GM19240 (cell line): ENCODE measurements around the gene SPIB.
"Not testable (repeated sequence)": the region's sequence is repeated elsewhere in the genome, so short reads cannot be mapped to it uniquely, and the experiment has no call there.

Experiments used
- DNase-seq: peaks from one replicate; pipeline ENCODE4 v3.0.0; 2011; ENCODE audit warnings: low spot score; ENCODE audit not compliant: insufficient read length

The SPIB gene

DNA sequence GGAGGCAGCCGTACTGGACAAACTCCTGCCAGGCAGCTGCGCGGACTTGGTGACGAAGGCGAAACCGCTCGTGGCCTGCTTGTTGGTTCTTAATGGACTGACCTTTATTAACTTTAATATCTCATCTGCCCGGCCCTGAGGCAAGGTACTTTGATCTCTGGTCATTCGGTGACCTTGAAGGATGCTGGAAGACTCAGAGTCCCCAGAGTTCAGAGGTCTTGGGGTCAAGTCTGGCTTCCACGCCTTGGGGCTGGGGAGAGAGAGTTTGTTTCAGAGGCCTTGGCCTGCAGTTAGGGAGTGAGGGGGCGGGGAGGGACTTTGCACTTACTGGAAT lies 47.9 kb downstream of the SPIB start:
- DNase-seq, result no peak

DNA sequence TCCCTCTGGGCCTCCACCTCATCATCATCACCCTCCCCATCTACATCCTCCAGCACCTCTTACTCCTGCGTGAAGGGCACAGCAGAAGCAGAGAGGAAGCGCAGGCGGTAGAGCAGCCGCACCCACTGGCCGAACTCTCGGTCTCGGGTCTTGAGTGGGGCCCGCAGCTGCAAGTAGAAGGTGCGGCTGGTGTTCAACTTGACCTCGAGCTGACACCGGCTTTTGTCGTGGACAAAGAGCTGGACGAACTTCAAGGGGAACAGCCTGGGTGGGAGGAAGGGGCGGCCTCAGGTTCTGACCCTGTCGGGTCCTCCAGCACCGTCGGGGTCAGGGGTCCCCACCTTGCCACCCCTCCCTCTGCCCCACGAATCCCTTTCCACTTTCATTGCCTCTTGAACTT lies 48.8 kb downstream of the SPIB start:
- no peak for DNase-seq

DNA sequence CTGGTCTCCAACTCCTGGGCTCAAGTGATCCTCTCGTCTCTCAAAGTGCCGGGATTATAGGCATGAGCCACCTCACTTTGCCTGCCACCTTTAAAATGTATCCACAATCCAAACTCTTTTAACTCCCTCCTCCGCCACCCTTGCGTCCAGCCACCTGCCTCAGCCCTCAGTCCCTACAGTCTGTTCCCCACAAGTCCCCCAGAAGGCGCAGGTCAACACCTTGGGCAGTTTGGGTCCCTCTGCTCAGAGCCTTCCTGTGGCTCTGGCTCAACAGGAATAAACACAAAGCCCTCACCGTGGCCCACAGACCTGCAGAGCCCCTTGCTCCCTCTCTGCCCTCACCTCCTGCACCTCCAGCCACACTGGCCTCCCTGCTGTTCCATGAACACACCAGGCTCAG lies 50.1 kb downstream of the SPIB start:
- no peak for DNase-seq

DNA sequence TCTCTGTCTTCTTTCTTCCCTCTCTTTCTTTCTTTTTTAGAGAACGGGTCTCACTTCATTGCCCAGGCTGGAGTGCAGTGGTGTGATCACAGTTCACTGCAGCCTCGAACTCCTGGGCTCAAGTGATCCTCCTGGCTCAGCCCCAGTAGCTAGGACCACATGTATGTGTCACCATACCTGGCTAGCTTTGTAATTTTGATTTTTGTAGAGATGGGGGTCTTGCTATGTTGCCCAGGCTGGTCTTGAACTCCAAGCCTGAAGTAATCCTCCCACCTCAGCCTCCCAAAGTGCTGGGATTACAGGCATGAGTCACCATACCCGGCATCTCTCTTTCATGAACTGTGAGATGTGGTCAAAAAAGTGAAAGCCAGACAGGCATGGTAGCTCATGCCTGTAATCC lies 54.6 kb downstream of the SPIB start:
- not testable (repeated sequence) for DNase-seq

DNA sequence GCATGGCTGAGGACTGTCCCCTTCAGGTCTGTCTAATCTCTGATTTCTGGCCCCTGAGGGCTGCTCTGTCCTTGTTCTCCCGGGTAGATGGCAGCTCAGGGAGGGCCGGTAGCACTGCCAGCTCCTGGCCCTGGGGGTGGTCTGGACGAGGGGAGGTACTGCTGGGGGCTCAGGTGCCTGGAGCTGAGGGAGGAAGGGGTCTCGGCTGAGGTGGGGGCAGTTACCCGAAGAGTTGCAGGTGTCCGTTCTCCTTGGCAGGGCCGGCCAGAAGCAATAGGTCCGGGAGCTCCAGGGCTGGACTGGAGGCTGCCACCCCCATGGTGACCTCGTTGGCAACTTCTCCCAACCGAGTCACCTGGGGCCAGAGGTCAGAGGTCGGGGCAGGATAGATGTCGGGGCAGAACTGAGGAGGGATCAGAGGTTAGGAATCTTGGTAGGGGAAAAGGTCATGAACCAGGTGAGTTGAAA lies 56.4 kb downstream of the SPIB start:
- DNase-seq, result no peak

DNA sequence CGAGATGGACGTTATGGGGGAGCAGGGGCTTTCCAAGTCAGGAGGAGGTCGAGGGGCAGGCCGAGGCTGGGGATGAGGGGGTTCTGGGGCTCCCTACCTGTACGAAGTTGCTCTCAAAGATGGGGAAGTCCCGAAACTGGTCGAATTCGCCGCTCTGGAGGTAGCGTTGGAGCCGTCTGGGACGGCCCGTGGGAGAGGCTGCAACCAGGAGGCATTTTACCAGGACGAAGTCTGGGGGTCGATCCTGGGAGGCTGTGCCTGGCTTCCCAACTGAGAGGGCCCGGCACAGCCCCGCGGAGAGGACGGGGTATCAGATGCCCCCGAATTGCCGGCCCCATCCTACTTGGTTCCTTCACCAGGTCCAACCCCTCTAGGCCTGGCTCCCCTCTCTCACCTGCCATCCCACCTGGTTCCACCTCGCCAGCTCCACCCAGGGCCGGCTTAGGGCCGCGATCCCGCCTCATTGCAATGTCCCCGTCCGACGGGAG lies 57.0 kb downstream of the SPIB start:
- no peak for DNase-seq

DNA sequence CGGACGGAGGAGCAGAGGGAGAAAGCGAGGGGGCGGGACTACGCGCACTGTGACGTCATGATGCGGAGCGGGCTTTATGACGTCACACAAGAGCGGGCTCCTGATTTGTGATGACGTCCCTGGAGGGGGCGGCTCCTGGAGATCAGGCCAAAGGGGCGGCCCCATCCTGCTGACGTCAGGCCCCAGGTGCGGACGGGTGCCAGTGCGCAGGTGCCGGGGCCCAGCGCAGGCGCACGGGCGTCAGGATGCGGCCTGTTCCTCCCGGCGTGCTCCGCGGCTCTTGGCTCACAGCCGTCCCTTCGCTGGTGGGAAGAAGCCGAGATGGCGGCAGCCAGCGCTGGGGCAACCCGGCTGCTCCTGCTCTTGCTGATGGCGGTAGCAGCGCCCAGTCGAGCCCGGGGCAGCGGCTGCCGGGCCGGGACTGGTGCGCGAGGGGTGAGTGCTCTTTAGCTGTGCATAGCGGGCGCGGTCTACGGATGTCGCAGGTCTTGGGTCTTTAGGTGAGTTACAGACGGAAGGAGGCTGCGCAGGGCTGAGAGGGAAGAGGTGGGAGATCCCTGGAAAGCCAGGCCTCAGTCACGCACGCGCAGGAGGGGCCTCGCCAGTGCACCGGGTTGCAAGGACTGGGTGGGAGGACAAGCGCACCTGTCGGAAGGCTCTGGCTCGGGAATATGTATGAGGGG lies 57.6 kb downstream of the SPIB start, which contains the start of the genes EMC10 and GARIN5A:
Gene EMC10, plus strand, starts transcription at position 284 of the 683 bp plus-strand sequence. Its CDS starts 38 bp downstream, at position 322.
Gene GARIN5A, minus strand, starts transcription at position 625 of the 683 bp plus-strand sequence. Its CDS starts 460 bp downstream, at position 165.
- DNase-seq, result peak; percentile 100

DNA sequence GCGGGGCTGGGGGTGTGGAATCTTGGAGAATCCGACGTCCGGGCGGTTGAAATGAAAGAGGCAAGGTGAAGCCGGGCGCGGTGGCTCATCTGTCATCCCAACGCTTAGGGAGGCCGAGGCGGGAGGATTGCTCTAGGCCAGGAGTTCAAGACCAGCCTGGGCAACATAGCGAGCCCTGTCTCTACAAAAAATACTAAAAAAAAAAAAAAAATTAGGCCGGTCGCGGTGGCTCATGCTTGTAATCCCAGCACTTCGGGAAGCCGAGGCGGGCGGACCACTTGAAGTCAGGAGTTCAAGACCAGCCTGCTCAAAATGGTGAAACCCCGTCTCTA lies 58.1 kb downstream of the SPIB start:
- no peak for DNase-seq

DNA sequence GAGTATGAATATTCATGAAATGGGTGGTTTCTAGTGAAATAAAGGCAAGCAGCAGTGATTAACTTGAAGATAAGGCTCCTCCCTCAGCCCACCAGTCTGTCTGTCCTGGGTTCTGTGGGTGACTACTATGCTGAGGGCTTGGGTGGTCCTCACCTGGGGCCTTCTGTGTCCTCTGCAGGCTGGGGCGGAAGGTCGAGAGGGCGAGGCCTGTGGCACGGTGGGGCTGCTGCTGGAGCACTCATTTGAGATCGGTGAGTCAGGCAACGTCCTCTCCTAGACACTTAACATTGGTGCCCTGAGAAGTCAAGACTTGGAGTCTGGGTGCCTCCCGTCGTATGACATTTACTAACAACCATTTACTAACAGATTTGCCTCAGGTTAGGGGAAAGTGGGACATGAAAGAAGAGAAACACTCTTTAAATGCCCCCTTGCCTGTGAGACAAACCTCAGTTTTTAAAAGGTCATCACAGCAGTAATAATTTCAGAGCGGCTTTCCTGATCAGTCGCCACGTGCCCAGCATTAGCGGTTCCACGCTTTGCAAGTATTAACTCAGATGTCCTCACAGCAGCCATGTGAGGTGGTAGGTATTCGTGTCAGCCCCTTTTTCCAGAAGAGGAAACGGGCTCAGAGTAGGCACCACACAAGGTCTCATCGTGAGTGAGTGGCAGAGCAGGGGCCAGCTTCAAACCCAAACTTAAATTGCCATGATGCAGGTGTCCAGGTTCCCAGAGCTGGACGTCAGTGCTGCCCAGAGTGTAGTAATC lies 59.2 kb downstream of the SPIB start:
- DNase-seq, result no peak

DNA sequence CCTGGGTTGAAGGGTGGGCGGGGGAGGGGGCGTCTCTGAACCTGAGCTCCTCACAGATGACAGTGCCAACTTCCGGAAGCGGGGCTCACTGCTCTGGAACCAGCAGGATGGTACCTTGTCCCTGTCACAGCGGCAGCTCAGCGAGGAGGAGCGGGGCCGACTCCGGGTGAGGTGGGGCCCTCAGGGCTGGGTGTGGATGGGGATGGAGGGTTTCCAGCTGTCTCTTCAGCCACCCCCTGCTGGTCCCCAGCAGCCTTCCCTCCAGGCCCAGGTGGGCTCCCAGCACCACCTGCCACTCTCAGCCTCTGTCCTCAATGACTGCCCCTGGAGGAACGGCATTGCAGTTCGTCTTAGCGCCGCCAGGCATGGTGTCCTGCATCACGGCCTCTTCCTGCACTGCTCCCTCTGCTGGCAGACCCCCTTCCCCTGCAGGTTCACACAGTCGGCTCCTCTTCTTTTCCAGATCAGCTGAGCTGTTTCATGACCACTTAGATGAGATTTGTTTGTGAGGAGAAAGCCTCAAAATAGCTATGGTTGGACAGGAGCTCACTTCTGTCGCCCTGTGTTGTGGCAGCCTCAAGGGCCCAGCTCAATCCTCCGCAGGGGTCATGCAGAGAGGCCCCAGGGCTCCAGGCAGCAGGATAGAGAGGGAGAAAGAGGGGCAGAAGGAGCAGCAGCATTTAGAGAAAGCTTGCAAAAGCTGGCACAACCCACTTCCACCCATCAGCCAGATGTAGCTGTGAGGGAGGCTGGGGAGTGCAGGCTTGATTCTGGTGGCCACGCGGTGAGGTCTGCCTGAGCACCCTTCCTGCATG lies 60.4 kb downstream of the SPIB start:
- no peak for DNase-seq

DNA sequence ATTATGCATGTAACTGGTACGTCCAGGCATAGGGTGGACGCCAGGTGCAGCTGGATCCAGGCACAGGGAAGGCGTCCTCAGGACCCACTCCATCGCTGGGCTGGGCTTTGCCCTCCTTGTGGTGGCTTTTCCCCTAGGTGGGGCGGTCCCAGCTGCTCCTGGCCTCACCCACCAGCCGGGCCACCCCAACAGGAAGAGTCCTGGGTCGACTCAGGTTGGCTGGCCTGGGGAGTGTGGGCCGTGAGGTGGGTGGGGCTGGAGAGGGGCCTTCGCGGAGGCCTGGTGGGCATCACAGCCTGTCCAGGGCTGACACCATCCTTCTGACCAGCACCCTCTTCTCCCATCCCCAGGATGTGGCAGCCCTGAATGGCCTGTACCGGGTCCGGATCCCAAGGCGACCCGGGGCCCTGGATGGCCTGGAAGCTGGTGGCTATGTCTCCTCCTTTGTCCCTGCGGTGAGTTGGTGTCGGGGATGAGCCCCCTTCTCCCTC lies 61.1 kb downstream of the SPIB start:
- no peak for DNase-seq

DNA sequence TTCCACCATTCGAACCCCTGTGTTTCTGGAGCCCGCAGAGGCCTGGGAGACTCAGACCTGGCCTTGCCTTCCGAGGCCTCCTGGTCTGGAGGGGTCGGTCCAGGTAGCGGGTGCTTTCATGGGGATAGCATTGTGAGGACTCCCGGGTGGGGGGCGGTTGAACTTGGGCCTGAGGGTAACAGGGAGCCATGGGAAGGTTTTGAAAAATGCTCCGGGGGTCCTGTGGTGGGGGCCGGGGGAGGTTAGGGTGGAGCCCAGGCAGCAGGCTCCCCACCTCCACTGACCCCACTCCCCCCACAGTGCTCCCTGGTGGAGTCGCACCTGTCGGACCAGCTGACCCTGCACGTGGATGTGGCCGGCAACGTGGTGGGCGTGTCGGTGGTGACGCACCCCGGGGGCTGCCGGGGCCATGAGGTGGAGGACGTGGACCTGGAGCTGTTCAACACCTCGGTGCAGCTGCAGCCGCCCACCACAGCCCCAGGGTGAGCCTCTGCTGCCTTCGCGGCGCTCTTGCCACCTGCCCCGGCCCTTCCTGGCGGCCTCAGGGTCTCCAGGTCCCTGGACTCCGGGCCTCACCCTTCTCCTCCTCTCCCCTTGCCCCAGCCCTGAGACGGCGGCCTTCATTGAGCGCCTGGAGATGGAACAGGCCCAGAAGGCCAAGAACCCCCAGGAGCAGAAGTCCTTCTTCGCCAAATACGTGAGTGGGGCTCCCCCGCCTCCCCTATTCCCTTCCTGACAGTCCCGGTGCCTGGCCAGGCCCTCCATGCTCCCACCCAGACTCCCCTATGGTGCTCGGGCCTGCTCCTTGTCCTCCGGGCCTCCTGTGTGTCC lies 61.8 kb downstream of the SPIB start:
- no peak for DNase-seq
